Measurements from ENCODE around the gene ADCY1.

Gene ADCY1

DNA sequence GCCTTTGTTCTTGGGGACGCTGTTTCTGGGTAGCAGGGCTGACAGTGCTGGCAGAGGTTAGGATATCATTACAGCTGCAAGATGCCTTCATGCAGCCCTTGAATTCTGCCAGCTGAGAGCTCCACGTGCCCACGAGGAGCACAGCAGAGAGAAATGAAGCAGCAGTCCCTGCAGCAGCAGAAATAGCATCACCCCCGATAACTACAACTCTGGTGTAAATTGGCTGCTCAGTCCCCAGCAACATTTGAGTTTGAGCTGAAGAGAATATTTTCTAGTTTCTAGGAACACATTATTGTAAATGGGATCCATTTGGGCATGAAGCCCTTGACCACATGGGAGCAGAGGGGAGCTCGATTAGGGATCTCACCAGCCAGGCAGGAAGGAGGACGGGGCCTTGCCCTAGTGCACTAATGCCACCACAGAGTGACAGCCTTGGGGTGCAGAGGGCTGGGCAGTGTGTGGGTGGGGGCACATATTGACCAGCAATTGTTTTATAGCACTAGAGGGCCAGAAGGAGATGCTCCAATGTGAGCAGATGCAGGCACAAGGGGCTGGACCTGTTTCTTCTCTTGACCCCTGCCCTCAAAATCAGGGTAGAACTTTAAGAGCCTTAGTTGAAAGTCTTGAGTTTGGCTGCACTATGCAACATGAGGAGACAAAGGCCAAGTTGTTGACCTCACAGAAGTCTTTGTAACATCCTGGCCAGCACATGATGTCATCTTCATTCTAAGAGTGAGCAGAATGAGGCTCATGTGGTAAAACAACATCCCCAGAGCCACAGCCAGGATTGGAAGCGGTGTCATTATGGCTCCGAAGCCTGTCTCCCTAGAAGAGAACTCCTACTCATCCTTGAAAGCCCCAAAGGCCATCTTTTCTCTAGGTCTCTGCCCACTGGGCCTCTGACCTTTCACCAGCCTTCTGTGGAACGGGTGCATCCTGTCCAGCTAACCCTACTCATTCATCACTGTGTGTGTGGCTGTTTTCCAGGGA, 52.6 kb downstream of the ADCY1 start:
- DNase-seq: no peak

DNA sequence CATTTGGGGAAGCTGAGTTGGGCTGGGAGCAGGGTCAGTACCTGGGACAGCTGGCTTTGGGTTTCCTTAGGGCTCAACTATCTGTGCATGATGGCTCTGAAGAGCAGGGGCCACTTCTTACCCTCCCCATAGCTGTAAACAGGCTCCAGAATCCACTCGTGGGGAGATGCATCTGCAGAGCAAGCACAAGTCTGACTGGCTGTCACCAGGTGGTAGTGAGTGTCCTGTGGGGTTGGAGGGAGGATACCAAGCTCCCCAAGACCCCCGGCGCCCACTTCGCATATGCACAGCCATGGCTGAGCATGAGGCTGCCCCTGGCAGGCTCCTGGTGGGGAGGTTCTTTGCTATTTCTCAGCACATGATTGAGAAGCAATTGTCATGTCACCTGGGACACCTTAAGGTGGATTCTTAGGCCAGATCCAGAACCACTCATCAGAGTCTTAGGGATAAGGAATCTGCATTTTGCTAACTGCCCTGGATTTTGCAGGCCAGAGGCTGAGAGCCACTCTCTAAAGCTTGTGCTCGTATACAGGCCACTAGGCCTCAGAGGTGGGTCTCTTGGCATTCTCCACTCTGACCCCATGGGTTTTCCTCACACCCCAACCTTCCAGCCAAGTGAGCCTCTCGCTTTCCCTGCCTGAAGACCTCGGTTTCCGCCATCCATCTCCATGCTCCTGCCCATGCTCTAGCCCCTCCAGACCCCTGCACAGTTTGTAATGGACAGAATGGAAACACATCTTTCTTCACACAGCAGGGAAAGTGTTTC, 53.7 kb downstream of the ADCY1 start:
- no peak for DNase-seq

DNA sequence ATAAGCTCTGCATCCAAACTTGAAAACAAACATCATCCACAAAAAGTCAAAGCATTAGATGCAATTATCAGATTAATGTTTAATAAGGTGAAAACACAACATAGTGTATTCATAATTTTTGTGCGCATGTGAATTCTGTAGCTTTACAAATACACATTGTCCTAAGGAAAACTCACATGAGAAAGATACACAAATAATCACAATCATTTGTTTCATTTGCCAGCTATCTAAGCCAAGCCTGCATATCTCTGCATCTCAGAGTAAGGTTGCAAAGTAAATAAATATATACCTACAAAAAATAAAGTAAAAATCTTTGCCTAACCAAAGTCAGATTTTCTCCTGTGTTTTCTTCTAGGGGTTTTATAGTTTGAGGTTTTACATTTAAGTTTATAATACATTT, 57.4 kb downstream of the ADCY1 start:
- DNase-seq: no peak

DNA sequence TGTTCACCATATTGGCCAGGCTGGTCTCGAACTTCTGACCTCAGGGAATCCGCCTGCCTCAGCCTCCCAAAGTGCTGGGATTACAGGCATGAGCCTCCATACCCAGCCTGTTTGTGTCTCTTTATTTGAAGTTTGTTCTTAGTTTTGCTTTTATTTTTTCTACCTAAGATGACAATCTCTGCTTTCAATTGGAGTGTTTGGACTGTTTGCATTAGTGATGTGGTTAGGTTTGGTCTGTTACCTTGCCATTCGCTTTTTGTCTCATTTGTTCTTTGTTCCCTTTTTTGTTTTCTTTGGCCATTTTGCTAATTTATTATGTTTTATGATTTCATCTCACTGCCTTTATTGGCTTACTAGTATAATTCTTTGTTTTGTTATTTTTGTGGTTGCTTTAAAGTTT, 62.6 kb downstream of the ADCY1 start:
- no peak for DNase-seq

DNA sequence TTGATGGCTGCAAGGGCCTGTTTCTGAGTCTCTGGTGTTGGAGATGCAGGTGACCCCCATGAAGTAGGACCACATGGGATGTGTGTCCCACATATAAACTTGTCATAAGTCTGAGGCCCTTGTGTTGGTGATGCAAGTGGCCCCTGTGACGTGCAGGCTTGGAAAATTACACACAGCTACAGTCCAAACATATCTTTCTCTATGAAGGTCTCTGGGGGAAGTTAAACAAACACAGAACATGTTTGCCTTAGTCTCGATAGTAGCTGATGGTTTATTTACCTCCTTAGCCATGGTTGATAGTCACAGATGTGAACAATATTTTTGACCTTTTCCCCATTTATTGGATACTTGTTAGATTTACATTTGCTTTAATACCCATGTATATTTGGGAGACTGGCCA, 64.7 kb downstream of the ADCY1 start:
- no peak for DNase-seq

DNA sequence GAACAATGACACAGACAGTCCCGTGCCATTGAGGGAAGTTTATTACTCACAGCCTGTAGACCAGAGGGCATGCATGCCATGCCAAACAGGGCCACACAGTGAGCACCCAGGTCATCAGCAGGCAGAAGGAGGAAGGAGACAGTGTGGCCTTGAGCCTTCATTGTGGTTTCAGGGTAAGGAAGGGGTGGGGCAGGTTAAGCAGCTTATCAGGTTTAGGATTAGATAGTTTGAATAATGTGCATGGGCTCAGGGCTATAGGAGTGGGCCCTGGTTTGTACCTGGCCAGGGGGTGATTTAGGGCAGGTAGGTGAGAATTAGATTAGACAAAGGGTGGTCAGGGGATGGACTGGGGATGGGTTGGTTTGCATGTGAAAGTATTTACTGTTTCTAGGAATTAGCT, 67.9 kb downstream of the ADCY1 start:
- no peak for DNase-seq

DNA sequence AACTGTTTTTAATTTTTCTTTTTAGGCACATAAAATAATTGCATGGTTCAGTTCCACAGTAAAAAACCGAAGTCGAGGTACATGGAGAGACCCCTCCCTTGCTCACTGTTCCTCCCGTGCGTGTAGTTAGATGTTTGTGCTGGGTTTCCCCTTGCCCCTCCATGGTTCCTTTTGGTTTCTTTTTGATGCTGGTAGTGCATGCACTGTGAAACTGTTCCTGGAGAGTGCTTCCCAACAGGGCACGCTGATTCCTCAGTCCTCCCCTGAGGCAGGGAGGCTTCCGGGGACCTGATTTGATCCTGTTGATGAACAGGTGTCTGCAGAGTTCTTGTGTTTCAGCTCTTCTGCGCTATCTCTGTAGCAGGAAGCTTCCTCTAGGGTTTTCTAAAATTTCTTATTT, 69.5 kb downstream of the ADCY1 start:
- no peak for DNase-seq

DNA sequence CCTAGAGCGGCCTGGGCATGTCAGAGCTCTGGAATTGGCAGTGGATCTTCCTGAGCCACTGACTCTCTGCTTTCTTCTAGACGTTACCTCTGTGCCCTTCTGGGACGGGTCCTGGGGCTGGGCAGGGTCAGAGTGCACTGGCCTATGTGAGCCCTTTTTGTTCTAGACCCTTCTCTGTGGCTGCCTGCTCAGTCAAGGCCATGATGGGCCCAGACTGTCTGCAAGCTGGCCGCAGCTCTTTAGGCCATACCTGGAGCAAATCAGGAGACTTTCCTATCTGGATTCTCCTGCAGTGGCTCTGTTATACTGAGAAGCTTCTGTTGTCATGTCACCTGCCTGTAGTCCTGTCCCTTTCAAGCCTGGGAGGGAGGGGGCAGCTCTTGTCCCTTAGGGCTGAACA, 70.1 kb downstream of the ADCY1 start:
- DNase-seq: no peak

DNA sequence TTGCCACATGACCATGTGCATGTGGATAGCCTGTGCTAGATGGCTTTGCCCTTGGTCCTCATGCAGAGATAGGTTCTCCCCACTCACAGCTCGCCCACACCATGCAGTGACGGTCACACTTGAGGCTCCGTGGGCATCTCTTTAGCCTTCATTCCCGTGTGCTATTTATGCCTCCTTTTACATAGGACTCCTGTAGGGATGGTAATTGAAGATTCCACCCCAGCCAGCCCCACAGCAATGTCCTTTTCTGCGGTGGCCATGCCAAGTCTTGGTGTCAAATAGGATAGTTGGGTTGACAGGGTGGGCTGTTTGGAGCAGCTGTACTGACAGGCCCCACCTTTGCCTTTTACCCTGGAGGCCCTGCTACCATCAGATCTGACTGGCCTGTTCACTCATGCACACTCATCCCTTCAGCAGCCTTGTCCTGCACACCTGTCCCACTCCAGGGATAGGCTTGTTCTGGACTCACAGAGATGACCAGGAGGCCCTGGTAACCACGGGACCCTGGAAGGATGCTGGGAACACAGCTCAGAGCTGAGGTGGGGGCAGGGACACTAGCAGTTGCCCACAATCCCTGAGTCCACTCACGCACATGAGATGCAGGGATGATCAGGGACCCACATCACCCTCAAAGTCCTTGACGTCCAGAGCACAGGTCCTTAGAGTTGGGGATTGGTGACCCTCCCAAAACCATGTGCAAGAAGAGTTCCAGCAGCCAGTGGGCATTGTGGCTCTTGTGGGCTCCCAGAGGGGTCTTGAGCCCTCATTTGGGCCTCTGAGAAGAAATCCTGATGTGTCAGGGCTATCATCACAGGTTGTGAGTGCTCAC, 71.2 kb downstream of the ADCY1 start:
- DNase-seq: no peak

DNA sequence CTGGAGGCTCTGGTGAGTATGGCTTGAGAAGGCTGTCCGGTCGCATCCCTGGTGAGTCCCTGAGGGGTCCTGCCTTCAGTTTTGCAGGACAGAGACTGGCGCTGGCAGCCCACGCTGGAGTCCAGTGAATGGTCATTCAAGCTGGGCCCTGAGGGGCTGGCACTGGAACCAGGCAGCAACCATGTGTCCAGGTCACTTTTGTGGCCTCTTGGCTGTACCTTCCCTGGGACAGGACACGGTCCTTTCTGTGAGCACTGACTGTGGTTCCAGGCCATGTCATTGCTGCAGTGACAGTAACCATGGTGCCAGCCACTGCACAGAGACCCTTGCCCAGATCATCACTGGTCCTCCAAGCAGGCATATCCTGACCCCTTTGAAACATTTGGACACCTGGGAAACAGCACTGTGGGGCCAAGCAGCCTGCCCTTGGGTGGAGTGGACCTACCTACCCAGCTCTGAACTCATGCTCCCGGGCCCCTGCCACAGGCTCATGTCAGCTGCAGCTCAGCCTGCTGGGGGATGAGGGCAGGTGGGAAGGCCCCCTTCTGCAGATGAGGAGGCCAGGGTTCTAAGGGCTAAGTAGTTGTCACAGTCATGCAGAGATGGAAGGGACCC, 72.1 kb downstream of the ADCY1 start:
- no peak for DNase-seq

DNA sequence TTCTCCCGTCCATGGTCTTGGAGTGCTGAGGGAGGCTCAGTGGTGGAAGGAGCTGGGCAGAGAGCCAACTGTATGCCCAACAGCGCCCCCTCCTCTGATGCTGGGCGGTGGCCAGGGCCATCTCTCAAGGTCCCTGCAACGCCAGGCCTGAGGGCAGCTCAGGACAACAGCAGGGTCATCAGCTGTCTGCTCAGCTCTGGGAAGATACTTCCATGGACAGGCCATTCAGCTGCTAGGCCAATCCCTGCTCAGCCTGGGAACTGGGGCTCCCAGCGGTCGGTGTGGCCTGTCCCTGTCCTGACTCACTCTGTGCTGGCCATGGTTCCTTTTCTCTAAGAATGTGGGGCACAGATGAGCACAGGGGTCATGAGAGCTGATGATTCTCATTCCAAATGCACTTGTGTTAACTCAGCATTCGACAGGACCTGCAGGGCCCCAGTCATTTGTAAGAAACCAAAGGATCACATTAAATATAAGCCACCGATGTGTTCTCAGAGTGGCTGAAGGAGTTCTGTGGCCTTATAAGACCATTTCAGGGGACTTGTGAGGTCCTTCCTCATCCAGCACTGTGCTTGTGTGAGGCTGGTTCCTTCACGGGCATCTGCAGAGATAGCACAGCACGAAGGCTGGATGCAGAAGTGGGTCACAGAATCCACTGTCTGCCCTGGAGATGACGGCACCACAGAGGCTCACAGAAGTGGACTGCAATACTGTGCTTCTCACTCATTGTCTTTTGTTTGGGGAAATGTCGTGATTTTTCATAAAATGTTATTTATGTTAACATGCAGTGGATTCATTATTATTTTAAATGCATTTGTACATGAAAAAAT, 73.0 kb downstream of the ADCY1 start:
- DNase-seq: no peak

DNA sequence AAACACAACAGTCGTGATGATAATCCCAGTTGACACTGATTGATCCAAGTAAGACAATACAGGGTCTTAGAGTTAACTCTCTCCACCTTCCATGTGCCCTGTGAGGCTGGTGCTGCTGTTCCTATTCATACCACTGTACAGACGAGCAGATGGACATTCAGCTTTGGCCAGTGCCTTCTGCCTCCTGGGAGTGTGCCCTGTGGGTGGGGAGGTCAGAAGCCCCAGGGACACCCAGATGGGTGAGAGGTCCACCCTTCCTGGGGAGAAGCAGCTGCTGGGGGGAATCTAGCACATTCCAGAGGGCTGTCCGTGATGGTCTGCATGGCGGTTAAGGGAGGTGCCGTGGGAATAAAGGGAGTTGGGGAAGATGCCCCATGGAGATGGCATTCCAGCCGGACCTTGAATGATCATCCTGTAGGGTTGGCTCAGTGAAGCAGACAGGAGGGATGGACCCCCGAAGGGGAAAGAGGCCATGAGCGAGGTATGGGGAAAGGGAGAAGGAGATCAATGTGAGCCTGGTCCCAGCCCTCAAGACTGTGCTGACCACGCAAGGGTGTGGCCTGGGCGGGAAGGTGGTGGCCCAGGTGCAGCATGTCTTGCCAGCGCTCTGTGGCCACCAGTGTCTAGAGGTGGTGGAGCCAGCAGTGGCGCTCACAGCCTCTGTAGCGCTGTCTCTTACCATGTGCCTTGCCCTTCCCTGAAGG, 74.0 kb downstream of the ADCY1 start:
- no peak for DNase-seq

DNA sequence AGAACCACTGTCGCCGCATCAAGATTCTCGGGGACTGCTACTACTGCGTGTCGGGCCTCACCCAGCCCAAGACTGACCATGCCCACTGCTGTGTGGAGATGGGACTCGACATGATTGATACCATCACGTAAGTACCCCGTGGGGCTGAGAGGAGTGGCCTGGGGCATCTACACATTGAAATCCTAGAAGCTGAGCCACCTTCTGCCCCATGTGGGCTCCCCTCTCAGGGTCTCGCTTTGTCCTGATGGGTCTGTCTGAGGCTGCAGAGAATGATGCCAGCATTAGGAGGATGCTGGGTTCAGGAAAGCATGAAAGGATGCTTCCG, 74.5 kb downstream of the ADCY1 start:
- DNase-seq: no peak

DNA sequence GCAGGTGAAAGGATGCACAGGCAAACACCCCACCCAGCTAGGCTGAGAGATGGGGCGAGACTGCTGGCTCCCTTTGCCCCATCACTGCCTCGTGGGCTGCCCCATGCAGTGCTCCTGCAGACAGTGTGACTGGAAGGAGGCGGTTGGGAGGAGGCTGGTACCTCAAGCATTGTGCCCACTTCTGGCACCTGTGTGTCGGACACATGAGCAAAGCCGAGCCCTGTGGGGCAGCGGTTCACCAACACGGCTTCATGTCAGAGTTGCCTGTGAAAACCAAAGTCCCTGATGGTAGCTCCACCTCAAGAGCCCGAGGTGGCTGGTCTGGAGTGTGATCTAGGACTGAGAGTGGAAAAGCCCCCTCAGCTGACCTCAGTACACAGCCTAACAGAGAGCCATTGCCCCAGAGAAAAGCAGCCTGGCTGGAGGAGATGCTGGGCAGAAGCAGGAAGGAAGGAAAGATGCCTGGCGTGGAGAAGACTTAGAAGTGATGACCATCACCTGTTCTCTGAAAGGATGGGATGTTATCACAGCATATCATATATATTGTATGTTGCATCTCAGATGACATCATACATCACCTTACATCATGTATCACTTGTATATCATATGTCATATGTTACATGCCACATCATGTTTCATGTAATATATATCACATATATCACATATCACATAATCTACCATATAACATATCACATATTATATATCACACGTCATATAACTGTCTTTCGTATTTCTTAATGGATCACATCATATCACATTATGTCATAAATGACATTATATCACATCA, 75.6 kb downstream of the ADCY1 start:
- no peak for DNase-seq

DNA sequence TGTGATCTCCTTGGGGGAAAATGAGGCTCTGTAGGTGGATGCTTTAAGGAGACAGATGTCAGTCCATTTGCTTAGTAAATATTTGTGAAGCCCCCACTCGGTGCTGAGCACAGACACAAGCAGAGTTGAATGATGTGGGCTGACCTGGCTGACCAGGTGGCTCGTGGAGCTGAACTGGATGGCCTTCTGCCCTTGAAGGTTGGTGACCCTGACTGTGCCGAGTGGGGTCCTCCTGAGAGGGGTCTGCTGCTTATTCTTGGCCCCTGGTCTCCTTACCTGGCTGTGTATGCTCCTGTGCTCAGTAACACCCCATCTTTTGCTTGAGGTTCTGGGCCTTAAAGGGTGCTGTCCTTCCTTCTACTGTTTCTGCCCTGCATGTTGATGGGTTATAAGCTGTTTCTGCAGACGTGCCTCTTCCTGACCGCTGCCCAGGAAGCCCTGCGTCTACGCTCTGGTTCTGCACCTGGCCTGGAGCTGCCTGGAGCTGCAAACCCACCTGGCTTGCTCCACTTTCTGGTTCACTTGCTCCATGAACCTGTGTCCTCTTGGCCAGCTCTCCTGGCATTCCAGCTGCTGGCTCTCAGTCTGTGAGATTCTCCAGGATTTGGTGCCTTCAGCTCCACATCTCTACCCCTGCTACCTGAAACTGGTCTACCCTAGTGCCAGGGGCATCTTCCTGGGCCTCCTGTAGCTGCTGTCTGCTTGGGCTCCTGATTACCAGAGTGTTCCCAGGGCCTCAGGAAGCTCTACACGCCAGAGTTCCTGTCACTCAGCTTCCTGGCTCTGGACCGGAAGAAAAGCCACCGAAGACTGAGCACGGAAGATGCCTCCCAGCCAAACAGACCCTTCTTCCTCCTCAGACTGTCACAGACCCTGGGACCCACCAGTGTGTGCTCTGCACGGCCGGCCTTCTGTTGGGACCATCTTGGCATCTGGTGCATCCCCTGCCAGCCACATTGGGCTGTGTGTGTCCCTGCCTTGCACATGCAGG, 76.5 kb downstream of the ADCY1 start:
- DNase-seq: no peak

DNA sequence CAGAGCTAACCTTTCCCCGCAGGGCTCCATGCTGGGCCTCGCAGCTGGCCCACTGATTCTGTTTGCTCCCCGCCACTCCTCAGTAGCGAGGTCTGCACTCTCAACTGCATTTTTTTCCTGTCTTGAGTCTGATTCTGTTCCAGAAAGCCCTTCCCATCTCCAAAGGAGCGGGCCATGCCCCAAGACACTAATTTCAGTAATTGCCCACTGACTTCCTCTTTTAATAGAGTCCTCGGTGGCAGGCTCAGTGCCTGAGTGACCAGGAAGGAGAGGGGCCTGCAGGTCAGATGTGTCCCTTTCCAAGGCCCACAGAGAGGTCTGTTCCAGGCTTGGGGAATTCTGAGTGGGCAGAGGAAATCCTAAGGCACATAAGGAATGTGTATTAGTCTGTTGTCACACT, 77.4 kb downstream of the ADCY1 start:
- no peak for DNase-seq

DNA sequence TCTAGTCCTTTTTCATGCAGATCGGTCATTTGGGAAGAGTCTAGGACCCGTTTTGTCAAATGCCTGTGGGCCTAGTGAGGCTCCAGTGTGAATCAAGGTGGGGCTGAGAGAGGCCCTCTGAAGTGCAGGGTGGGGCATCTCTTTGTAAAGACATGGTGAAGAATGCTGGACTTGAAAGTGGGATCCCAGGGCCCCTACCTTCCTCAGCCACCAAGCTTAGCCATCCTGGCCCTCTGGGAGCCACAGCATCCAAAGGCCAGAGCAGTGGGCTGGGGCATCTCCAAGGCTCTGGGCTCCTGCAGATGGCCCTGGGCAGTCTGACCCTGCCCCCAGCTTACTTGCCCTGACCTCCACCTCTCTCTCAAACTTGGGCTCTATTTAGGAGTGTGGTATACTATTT, 78.5 kb downstream of the ADCY1 start:
- no peak for DNase-seq

DNA sequence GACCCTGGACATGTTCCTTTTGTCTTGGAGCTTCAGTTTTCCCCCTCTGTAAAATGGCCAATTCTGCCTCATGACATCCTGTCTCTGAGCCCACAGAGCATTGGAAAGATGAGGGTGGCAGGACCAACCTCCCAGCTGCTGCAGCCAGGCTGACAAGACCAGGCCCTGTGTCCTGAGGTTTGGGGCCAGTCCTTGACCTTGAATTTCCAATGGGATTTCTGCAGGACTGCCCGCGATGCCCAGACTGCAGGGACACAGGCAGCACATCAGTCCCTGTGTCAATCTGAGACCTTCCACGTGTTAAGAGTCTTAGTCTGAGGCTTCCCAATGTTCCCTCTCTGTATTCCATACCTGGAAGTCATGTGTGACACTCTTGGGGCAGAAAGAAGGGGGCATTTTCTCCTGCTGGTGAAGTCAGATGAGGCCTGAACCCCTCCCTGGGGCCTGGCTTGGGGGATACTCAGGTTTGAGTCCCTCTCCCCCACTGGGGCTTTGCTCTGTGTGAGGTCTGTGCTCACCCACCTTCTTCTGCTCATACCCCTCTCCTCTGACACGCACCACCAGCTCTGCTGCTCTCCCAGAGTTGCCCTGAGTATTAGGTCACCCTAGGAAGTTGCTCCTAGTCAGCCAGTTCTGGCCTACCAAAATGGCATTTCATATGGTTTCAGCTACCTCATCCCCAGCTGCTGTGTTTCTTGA, 79.2 kb downstream of the ADCY1 start:
- DNase-seq: no peak

DNA sequence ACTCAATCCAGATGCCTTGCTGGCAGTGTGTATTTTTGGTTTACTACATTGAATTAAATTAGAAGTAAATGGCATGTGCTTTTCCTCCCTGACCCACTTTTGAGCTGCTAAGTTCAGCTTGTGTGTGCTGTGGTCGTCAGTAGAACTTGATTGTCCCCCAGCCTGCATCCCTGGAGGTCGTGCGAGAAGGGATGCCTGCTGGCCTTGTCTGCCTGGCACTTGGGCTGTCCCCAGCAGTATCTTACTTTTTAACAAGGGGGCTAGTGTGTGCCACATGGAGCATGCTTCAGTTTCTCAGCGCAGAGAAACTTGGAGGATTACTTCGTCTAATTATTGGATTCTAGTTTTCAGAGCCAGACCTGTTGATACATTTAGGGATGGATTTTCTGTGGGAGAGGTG, 80.2 kb downstream of the ADCY1 start:
- no peak for DNase-seq

All from GOT3 (cell line).